Activated effector memory CD4-positive, alpha-beta T cell treated with Interleukin-2 at 50 U/mL for 16 hours (primary cell): Measurements from ENCODE around the gene PSME4.
"Not testable (repeated sequence)": the region's sequence is repeated elsewhere in the genome, so short reads cannot be mapped to it uniquely, and the experiment has no call there.

ENCODE experiments used
- DNase-seq: peaks from one replicate; pipeline ENCODE4 v3.0.0-alpha.2; 2020

The PSME4 gene

DNA sequence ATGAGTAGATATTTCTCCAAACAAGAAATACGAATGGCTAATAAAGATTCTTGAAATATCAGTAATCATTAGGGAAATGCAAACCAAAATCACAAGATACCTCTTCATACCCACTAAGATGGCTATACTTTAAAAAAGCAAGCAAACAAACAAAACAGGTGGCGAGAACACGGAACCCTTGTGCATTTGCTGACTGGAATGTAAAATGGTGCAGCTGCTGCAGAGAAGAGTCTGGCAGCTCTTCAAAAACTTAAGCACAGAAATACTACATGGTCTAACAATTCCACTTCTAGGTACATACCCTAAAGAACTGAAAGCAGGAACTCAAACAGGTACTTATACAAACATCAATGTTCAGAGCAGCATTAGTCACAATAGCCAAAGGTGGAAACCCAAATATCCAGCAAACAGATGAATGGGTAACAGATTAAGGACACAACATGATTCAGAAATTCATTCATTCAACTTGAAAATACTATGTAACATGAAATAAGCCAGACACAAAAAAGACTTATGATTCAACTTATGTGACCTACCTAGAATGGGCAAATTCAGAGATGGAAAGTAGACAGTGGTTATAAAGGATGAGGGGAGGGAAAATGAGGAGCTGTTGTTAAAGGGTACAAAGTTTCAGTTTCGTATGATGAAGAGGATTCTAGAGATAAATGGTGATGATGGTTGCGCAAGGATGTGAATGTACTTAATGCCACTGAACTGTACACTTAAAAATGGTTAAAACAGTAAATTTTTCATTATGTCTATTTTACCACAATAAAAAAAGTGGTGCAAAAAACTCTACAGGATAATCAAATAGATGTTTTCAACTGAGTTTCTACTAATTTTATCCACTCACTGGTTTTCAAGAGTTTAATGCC, 84.2 kb downstream of the PSME4 start:
- DNase-seq, result no peak

DNA sequence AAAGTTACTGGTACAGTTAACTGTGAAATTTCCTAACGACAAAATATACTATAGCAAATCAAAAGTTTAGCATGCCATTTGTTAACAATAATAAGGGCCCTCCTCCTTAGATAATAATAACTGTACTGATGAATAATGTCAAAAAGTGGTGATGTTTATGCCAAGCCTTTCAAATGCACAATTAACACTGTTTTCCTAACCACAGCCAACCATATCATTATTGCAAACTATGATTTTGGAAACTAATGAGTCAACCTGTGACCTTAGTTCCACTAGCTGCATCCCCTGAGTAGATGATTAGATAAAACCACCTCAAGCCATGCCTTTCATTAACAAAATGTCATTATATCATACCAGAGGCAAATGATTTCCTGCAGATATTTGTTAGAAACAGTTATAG, 85.9 kb downstream of the PSME4 start:
- no peak for DNase-seq

DNA sequence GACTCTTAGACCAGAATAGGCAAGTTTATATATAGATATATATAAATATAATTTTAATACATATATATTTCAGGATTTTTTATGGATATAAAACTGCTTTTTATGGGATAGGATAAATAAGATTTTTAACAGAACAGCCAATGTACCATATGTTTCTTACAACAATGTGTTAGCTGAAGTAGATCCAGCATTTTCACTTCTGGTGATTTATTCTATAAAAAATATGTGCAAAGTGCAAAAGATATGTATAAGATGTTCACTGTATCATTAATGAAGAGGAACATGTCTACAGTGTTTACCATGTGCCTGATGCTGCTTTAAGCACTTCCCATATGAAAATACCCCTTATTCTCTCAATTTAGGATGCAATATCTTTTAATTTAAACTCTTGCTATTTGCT, 88.8 kb downstream of the PSME4 start:
- DNase-seq, result no peak

DNA sequence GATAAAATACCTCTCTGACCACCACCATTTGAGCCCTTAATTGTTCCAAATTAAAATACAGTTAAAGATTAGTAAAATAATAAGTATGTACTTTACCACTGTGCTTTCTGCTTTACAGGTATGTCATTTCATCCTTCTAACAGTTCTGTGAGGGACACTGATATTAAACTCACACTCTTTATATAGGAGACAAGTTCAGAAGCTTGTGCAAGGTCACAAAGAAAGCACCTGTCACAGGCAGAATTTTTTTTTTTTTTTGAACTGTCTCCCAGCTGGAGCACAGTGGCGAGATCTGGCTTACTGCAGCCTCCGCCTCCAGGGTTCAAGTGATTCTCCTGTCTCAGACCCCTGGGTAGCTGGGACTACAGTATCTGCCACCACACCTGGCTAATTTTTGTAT, 89.4 kb downstream of the PSME4 start:
- no peak for DNase-seq

DNA sequence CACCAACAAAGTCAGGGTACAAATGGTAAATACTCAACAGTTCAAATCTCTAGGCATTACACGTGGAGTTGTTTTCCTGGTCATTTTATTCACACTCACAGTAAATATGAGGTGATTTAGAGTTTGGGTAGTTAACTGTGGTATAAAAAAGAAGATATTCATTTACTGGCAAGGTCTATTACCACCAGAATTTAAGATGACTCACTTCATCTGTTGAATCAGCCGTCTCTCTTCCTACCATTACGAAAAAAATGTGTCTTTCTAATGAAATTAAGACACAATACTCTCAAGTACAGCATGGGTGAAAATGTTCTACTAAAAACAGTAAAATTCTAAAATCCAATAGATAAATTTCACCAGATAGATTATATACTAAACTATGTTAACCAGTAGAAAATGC, 90.0 kb downstream of the PSME4 start:
- no peak for DNase-seq

DNA sequence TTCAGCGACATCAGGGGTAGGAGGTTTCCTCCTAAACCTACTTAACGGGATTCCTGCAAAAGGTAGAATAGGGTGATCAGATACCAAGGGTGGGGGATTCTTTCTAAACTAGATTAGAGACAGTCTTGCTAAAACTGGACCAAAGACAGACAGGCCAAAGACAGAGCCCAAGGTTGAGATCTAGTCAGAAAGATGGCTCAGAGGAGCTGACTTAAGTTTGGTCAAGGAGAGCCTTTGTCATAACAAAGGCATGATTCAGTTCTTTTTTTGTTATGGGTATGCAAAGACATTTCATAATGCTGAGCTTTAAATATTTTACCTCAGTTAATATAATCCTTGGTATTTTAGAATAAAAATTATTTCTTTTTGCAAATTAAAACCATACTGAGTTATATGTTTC, 93.2 kb downstream of the PSME4 start:
- DNase-seq, result no peak

DNA sequence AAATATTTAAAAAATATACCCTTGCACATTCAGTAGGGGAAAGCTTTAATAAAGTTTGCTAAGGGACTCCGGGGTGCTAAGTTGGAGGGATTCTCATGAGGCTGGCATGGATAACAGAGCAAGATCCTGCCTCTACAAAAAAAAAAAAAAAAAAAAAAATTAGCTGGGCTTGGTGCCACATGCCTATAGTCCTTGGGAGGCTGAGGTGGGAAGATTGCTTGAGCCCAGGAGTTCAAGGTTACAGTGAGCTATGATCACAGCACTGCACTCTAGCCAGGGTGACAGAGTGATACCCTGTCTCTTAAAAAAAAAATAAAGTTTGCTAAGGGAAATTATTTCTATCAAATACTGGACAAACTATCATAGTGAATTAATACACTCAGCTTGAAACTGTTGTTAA, 93.7 kb downstream of the PSME4 start:
- DNase-seq, result no peak

DNA sequence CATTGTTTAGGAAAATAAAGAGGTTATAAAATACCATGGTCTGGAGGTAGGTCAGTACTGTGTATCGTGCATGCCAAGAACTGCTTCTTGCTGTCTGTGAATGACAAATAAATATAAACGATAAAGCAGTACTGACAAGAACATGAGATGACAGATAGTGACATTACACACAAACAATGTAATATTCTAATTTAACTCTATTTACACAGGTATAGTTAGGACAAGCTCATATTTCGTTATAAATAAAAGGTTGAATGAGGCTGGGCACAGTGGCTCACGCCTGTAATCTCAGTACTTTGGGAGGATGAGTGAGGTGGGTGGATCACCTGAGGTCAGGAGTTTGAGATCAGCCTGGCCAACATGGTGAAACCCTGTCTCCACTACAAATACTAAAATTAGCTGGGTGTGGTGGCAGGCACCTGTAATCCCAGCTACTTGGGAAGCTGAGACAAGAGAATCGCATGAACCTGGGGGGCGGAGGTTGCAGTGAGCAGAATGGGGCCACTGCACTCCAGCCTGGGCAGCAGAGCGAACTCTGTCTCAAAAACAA, 96.3 kb downstream of the PSME4 start:
- no peak for DNase-seq

DNA sequence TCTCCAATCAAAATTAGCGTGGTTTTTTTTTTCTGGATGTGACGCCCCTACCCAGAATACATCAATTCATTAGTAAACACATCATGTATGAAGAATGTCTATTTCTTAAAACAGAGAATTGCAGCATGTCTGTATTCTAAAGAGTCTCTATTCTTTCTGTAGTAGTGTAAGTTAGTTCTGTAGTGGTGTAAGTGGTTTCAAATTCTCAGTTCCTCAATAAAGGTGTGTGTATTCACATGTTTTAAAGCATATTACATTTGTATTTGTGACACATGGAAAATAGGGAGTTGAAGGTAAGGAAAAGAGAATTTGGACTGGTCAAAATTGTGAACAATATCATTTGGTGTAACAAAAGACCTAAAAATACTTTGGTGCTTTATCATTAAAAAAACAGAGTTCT, 103.0 kb downstream of the PSME4 start:
- DNase-seq, result no peak

DNA sequence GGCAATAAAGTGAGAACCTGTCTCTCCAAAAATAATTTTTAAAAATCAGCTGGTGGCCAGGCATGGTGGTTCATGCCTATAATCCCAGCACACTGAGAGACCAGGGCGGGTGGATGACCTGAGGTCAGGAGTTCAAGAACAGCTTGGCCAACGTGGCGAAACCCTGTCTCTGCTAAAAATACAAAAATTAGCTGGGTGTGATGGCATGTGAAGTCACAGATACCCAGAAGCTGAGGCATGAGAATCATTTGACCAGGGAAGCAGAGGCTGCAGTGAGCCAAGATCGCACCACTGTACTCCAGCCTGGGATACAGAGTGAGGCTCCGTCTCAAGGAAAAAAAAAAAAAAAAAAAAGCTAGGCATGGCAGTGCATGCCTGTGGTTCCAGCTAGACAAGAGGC, 103.6 kb downstream of the PSME4 start:
- no peak for DNase-seq

DNA sequence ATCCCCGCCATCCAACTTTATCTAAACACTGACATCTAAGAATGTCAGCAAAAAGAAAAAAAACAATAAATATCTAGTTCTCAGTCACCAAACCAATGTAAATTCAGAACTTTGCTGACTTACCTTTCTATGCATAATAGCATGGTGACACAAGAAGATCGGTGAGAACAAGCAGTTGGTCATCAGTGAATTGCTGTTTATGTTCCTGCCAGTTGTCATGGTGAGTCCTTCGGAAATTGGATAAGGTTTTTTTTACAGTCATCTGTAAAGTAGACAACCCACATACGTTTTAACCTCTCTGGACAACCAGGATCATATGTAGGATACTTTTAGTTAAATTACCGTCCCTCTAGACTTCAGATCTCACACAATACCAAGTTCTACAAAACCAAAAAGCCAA, 104.8 kb downstream of the PSME4 start:
- no peak for DNase-seq

DNA sequence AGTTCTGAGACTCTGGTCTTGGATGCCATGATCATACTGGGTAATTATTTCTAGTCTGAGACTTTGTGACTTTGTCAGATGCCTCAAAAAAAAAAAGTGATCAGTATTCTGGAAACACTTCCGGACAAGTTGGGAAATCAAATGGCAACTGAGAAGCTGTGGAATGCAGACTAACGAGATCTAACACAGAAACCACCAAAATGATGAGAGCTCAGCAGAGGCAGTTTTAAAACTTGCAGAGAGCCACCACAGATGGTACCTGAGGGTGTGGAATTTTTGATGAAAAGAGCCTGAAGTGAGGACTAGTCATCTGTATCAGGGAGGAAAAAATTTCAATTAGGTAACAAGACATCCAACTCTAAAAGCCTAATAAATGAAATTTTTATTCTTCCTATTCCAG, 105.5 kb downstream of the PSME4 start:
- DNase-seq, result no peak

DNA sequence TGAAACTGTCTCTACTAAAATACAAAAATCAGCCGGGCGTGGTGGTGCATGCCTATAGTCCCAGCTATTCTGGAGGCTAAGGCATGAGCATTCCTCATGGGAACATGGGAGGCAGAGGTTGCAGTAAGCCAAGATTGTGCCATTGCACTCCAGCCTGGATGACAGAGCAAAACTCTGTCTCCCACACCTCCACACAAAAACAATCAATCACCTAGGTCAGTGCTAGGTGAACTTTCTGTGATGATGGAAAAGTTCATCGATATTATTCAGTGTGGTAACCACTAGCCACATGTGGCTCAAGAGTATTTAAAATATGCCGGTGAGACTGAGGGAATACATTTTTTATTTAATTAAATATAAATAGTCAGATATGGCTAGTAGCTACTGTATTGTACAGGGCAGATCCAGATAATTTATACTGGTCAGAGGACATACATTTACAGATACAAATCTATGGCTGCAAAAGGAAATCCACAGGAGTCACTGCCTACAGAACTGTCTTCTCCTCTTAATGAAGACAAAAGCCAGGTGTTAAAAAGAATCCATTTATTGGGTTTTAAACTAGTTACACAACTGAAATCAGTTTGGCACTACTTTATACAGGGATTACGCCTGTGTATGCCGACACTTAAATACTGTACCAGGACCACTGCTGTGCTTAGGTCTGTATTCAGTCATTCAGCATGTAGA, 107.1 kb downstream of the PSME4 start:
- no peak for DNase-seq

DNA sequence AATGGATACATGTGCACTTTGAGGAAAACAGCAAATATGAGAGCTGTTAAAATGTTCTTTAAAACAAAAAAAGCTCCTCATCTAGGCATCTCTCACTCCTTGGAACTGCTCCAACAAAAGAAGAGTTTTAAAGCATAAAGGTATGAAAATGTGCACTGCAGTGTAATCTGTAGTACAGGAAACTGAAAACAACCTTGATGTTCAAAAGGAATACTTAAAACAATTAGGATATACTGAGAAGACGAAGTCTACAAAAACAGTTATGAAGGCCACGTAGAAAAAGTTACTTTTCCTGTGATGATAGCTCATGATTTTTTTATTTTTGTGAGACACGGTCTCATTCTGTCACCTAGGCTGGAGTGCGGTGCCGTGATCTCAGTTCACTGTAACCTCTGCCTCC, 109.0 kb downstream of the PSME4 start:
- DNase-seq, result no peak

DNA sequence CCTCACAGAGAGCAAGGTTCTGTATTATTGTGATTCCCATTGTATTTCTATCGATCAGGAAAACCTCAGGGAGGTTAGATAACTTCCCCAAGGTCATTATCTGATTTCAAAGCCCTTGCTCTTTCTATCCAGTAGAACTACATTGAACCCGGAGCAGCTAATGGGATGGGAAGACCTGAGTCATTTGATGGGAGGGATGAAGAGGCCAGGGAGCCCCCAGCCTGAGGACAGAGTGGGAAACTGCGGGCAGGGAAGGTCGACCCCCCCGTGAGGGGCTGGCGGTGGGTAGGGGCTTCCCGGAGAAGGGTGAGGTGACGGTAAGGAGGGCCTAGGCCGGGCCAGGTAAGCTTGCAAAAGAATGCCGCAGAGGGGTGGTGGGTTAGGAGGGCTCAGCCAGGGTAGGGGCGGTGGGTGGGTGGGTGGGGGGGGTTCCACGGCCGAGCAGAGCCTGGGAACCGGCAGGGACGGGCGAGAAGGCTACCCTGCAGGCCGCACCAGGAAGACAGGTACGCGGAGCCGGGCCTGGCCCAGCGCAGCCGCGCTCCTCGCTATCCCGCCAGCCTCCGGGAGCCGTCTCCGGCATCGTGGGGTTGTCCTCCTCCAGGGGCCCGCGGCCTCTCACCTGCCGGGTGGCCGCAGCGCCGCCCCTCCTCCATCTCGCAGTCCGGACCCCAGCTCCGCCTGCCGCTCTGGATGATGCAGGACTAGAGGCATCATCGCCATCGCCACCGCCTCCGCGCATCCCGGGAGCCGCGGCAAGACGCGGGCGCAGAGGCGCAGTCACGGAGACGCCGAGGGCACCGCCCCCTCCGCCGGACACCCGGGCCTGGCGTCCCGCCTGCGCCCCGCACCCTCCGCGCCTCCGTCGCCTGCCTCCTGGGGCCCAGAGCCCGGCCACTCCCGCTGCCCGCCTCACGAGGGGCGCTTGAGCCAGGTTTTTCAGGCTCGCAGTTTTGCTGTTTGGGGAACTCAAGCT, 111.3 kb downstream of the PSME4 start, which contains the start of gene GPR75:
Gene GPR75 (minus strand): TSS at position 762 of the 976 bp plus-strand sequence. CDS start 5,211 bp downstream, outside the sequence.
- DNase-seq, result no peak

DNA sequence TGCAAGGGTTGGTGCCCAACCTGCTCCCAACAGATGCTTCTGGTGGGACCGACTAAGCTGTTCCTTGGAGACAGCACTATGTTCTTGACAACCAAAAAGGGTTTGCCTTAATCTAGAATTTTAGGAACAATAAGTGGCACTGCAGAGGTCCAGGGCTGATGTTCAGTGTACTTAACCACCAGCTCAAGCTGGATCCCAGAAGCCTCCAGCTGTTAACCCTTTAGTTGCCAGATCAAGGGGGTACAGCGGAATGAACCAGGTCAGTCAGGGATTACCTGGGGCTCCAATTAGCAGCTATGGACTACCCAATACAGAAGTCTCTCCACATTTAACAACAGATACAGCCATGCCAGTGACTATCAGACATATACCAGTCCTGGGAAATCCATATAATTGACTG, 114.5 kb downstream of the PSME4 start:
- no peak for DNase-seq

DNA sequence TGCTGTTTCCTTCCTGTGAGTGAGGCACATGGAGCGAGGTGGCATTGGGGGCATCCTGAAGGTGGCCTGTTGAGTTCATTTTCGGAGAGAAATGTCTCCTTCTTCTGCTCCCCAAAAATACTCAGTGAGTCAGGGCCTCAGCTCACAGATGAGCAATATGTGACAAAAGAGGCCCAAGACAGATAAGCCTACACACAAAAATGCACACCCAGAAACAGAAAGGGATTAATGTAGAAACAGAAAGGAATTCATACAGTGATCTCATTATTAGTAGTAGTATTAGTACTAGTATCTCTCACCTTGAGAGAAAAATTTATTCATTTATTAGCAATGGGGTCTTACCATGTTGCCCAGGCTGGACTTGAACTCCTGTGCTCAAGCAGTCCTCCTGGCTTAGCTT, 116.1 kb downstream of the PSME4 start:
- no peak for DNase-seq

DNA sequence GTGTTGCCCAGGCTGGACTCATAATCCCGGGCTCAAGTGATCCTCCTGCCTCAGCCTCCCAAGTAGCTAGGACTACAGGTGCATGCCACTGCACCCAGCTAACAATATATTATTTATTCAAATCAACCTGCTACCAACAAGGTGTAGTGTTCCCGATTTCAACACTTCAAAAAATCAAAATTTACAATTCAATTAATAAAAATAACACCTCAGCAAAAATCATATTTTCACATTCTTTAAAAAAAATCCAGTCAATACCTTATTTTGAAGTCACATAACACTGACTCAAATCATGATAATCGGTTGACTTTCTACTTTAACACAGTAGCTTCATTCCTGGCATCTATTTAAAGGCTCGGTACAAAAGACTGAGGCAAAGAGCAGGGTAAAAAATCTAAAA, 118.3 kb downstream of the PSME4 start:
- DNase-seq, result no peak

DNA sequence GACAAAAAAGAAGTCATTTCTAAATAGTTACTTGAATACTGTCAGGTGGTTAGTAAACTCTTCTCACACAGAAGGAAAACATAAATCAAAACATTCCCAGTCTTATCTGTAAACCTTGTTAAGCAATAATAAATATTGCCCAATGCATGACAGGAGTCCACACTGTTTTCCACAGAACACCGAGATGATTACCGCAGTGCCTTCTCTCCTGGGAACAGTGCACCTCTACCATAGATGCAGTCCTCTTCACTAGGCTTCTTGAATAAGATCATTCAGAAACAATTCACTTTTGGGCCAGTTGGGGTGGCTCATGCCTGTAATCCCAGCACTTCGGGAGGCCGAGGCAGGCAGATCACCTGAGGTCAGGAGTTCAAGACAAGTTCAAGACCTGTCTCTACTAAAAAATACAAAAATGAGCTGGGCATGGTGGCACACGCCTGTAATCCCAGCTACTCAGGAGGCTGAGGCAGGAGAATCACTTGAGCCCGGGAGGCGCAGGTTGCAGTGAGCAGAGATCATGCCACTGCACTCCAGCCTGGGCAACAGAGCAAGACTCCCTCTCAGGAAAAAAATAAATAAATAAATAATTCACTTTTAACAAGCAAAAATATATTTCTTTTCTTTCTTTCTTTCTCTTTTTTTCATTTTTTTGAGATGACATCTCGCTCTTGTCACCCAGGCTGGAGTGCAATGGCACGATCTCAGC, 119.6 kb downstream of the PSME4 start:
- not testable (repeated sequence) for DNase-seq

DNA sequence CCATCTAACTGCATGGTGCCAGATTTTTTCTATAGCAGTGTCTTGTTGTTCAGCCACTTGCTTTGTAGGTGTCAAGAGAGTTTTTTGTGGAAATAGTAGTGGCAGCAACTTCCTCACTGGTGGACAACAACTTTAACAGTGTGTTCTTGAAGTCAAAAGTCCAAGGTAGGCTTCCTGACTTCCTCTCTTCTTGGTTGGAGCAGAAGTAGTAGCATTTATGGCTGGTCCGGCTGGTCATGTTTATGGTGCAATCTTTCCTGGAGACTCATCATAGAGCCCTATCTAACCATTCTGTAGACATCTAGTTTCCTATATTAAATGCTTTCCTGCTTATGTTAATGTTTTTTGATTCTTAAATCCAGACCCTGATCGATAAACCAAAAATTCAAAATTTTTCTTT, 122.7 kb downstream of the PSME4 start:
- DNase-seq, result no peak

DNA sequence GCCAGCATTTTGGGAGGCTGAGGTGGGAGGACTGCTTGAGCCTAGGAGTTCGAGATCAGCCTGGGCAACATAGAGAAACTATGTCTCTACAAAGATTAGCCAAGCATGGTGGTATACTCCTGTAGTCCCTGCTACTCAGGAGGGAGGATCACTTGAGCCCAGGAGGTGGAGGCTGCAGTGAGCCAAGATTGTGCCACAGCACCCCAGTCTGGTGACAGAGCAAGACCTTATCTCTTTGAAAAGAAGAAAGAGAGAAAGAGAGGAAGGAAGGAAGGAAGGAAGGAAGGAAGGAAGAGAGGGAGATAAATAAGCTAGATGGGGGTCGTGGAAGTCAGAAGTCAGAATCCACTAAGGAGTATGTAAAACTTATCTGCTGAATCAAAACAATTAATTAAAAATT, 127.2 kb downstream of the PSME4 start:
- DNase-seq, result no peak

DNA sequence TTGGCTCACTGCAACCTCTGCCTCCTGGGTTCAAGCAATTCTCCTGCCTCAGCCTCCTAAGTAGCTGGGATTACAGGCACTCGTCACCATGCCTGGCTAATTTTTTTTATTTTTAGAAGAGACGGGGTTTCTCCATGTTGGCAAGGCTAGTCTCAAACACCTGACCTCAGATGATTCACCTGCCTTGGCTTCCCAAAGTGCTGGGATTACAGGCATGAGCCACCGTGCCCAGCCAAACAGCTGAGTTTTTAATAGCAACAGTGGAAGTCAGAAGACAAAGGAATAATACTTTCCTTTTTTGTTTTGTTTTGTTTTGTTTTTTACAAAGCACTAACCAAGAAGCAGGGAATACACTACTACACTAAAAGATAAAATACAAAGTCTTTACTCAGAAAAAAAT, 127.9 kb downstream of the PSME4 start:
- no peak for DNase-seq
